Cardiac muscle cell (in vitro differentiated cells and primary cell): ENCODE measurements around the gene WFS1. TPM values are rescaled to one million over a fixed set of nuclear protein-coding genes. Genes with fewer than 3 reads are reported as not detected.

Source experiments
- DNase-seq, 2 donors: peaks; one replicate each; pipeline versions ENCODE4 v3.0.0 to v3.0.0-alpha.2; 2010 to 2017; ENCODE audit warnings: low read depth in 1 of 2, low spot score in 1 of 2
- H3K27ac ChIP-seq: fragments of 200-600 bp; sonication (generic); 2 replicates; pipeline ENCODE4 v1.5.1; 2016
- H3K27me3 ChIP-seq: fragments of 200-600 bp; sonication (generic); 2 replicates; pipeline ENCODE4 v1.6.0; 2016; ENCODE audit warnings: control low read depth
- H3K36me3 ChIP-seq: fragments of 200-600 bp; sonication (generic); 2 replicates; pipeline ENCODE4 v1.5.1; 2016; ENCODE audit warnings: control low read depth
- H3K4me1 ChIP-seq: fragments of 200-600 bp; sonication (generic); 2 replicates; pipeline ENCODE4 v1.8.1; 2017; ENCODE audit warnings: low read depth, mild to moderate bottlenecking, mixed run types
- H3K4me3 ChIP-seq: fragments of 200-600 bp; sonication (generic); 2 replicates; pipeline ENCODE4 v1.5.1; 2016; ENCODE audit warnings: mild to moderate bottlenecking
- H3K9me3 ChIP-seq: fragments of 200-600 bp; sonication (generic); 2 replicates; pipeline ENCODE4 v1.5.1; 2017; ENCODE audit warnings: low read depth, mild to moderate bottlenecking, control low read depth
- polyA plus RNA-seq: library from polyadenylated mRNA; unstranded; fragments of >200 nt; fragmentation: Nextera tagmentation; extraction: Ambion mirVana; gene quantifications from 2 replicates; pipeline ENCODE4 v1.2.1, GENCODE V29; 2016
- total RNA-seq: library from RNA; depleted of rRNA; stranded (reverse); fragments of >200 nt; gene quantifications from 2 replicates; pipeline ENCODE4 v1.2.3, GENCODE V29; 2016
- TF ChIP-seq, protein P1 (sequence below): IDR thresholded peaks from 2 replicates; pipeline ENCODE4 v1.5.1; 2012; ENCODE audit warnings: low read depth, mild to moderate bottlenecking, low read length

Gene WFS1
- total and polyA plus RNA-seq, 2 experiments from 2014 or later: 29.0 to 30.4 TPM

DNA sequence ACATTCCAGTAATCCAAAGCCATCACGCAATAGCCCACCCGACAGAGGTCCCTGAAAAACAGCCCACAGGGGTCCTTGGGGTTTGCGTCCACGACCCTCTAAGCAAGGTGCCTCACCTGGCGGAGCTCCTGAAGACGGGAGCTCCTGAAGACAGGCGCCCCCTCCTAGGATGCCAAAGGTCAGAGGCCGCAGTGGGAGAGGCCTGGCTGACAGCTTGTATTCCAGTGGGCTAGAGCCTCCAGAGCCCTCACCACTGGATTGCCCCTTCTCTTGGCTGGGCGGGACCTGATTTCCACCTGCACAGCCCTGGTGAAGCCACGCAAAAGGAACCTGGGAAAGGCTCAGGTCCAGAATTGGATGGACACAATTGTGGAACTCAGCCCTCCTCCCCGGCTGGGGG, 29.7 kb upstream of the WFS1 start:
- Histone ChIP-seq H3K27me3 (no peaks in the 10 kb centered on the region), H3K27ac (no peak overlapping the region), H3K9me3 (no peaks in the 10 kb centered on the region), H3K4me3 (no peak overlapping the region), H3K4me1 (no peaks in the 10 kb centered on the region), H3K36me3 (no peaks in the 10 kb centered on the region)
- TF ChIP-seq, protein P1, sequence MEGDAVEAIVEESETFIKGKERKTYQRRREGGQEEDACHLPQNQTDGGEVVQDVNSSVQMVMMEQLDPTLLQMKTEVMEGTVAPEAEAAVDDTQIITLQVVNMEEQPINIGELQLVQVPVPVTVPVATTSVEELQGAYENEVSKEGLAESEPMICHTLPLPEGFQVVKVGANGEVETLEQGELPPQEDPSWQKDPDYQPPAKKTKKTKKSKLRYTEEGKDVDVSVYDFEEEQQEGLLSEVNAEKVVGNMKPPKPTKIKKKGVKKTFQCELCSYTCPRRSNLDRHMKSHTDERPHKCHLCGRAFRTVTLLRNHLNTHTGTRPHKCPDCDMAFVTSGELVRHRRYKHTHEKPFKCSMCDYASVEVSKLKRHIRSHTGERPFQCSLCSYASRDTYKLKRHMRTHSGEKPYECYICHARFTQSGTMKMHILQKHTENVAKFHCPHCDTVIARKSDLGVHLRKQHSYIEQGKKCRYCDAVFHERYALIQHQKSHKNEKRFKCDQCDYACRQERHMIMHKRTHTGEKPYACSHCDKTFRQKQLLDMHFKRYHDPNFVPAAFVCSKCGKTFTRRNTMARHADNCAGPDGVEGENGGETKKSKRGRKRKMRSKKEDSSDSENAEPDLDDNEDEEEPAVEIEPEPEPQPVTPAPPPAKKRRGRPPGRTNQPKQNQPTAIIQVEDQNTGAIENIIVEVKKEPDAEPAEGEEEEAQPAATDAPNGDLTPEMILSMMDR: no peak
- DNase-seq: no peak

DNA sequence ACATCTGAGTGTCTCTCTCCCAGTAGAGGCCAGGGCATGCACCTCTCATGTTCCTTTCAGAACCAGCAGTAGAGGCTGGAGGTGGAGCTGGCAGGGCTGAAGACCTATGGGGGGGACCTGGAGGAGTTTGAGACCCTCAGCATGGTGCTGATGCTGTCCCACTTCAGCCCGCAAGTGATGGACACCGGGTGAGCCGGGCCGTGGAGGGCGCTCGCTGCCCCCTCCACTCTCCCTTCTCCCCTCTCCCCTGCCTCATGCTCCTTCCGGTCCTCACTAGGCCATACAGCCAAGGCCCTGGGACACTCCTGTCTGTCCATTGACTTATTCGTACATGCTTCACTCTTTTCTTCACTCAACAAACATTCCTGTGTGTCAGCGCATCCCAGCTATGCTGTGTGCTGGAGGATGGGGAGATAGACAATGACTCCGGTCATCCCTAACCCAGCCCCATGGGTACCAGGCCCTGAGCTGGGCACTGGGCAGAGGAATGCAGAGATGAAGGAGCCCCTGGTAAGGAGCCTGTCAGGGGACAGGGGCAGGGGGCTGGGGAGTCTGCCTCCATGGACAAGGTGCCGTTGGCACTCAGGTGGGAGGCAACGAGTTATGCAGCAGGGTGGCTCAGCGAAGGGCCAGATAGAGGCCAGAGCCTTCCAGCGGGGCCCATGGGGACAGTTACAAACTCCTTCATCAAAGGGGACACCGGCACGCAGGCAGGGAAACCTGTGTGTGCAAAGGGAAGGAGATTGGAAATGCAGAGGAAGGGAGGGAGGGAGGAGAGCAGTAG, 28.4 kb upstream of the WFS1 start:
- DNase-seq: no peak
- Histone ChIP-seq H3K4me1 (no peaks in the 10 kb centered on the region), H3K36me3 (no peaks in the 10 kb centered on the region), H3K27ac (no peak overlapping the region), H3K9me3 (no peaks in the 10 kb centered on the region), H3K4me3 (no peak overlapping the region), H3K27me3 (no peaks in the 10 kb centered on the region)
- TF ChIP-seq, protein P1: no peak

DNA sequence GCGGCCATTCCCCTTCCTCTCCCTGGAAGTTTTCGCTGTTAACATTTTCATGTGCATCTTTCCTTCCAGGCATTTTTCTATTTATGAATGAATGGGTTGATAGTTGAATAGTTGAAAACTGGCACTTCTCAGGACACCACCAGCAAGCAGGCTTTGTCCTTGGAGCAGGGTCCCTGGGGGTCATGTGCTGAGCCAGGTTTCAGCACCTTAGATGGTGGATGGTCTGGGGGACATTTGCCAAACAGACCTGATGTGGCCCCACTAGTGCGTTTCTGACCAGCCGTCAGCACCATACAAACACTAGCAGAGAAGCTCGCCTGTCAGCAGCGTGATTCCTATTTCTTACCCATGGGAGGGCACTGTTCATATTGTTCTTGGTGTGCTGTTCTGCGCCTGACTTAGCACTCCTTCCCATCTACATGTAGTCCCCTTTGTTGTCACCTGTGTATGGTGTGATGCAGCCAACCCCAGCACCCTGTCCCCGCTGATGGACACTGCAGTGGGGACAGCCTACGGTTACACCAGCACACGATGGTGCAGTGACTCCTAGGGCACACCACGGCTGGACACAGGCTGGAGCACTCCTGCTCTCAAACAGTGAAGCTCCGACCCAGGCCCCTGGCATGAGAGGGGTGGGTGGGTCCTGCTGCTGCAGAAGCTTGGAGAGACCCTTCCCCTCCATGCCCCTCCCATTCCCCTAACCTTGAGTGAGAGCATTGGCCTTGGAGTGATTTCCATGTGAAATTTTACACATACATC, 27.2 kb upstream of the WFS1 start:
- DNase-seq: no peak
- Histone ChIP-seq H3K27me3 (no peaks in the 10 kb centered on the region), H3K4me3 (no peak overlapping the region), H3K36me3 (no peaks in the 10 kb centered on the region), H3K4me1 (no peaks in the 10 kb centered on the region), H3K9me3 (no peaks in the 10 kb centered on the region), H3K27ac (no peak overlapping the region)
- TF ChIP-seq, protein P1: no peak

DNA sequence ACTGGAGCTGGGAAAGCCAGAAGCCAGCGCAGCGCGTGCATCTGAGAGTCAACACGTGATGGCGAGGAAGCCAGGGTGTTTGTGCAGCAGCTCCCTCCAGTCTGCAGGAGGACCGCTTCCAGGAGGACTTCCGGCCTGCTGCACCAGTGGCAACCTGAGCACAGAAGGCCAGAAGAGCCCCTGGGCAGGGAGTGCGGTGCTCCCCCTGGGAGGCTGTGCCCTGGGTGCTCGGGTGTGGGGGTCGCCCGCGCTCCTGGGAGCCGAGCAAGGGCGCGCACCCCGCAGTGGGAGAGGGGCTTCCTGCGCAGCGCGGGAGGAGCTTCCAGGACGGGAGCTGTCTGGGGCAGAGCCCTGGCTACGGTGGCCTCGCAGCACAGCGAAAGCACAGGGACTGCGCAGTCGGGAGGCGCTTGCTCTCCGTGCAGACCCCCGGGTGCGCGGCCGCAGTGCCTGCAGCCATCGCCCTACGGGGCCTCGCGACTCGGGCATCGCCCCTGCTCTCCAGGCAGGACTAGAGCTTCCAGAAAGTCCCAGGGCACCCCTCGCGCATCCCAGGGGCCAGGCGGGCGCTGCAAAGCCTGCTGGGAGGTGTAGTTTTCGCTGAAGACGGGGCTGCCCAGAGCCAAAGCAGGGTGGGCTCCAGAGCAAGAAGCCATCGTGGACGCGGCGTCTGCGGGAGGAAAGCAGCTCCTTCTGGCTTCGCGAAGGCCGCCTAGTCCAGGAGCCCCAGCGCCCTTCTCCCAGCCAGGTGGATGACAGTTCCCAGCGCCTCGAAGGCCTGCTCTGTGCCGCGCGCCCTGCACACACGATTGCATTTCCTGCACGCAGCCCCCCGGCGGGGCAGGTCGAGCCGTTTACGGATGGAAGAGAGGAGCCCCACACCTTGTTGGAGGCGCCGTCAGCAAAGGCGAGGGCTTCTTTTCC, 24.1 kb upstream of the WFS1 start:
- peak in 1 of 2 donors; percentile 22 for DNase-seq
- Histone ChIP-seq H3K4me1 (no peaks in the 10 kb centered on the region), H3K36me3 (no peaks in the 10 kb centered on the region), H3K27ac (no peak overlapping the region), H3K9me3 (no peaks in the 10 kb centered on the region), H3K27me3 (peaks cover 7% of the 10 kb centered on the region), H3K4me3 (no peak overlapping the region)
- TF ChIP-seq, protein P1: no peak

DNA sequence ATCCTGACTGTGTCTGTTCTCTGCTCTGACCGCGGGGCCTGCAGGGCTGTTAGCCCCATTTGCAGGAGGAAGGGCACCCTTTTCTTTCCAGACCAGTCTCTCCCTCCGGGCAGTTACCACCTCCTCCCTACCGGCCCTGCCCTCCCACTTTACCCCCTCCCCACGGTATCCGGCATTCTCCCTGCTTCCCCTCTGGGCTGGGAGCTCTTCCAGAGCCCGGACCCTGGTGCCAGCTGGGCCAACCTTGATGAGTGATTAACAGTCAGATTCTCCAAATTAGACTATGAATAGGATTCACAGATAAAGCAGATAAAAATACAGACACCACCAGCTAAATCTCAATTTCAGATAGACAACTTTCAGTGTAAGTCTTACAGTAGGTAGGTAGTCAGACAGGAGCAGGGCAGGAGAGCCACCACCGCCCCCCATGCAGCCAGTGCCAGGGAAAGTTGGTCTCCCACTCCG, 23.4 kb upstream of the WFS1 start:
- Histone ChIP-seq H3K27ac (no peak overlapping the region), H3K4me3 (no peak overlapping the region), H3K36me3 (no peaks in the 10 kb centered on the region), H3K27me3 (peaks cover 8% of the 10 kb centered on the region), H3K4me1 (no peaks in the 10 kb centered on the region), H3K9me3 (no peaks in the 10 kb centered on the region)
- TF ChIP-seq, protein P1: no peak
- no peak for DNase-seq
